ENCODE results near the gene CCR8. TPM values are rescaled to one million over a fixed set of nuclear protein-coding genes. Genes with fewer than 3 reads are reported as not detected.

Gene CCR8
- total RNA-seq, 2 experiments from 2014 or later: 1.3 to 2.1 TPM

DNA sequence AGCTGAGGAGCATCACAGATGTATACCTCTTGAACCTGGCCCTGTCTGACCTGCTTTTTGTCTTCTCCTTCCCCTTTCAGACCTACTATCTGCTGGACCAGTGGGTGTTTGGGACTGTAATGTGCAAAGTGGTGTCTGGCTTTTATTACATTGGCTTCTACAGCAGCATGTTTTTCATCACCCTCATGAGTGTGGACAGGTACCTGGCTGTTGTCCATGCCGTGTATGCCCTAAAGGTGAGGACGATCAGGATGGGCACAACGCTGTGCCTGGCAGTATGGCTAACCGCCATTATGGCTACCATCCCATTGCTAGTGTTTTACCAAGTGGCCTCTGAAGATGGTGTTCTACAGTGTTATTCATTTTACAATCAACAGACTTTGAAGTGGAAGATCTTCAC lies 3.0 kb downstream of the CCR8 start:
- Histone ChIP-seq H3K9me3 (ENCODE audit: control insufficient read depth in 1 of 2, insufficient read depth in 1 of 2, low read length in 2 of 2) (no peaks in the 10 kb centered on the region), H3K36me3 (ENCODE audit: insufficient read depth, low read length) (no peaks in the 10 kb centered on the region), H3K27me3 (ENCODE audit: control insufficient read depth in 1 of 2, insufficient read depth in 2 of 2, low read length in 2 of 2) (no peaks in the 10 kb centered on the region), H3K4me1 (ENCODE audit: insufficient read depth, low read length) (peaks cover 17% of the 10 kb centered on the region), H3K27ac (ENCODE audit: low read depth in 1 of 2, low read length in 2 of 2) (no peak overlapping the region), H3K4me3 (ENCODE audit: low read length) (no peak overlapping the region)
- peaks cover 11% of the 10 kb centered on the region for H3K4me1 Mint-ChIP-seq (ENCODE audit: low read depth)
- H3K27ac Mint-ChIP-seq: no peak overlapping the region
- ChIA-PET CTCF (no interaction called here), POLR2A (no interaction called here)
- TF ChIP-seq, protein P1, sequence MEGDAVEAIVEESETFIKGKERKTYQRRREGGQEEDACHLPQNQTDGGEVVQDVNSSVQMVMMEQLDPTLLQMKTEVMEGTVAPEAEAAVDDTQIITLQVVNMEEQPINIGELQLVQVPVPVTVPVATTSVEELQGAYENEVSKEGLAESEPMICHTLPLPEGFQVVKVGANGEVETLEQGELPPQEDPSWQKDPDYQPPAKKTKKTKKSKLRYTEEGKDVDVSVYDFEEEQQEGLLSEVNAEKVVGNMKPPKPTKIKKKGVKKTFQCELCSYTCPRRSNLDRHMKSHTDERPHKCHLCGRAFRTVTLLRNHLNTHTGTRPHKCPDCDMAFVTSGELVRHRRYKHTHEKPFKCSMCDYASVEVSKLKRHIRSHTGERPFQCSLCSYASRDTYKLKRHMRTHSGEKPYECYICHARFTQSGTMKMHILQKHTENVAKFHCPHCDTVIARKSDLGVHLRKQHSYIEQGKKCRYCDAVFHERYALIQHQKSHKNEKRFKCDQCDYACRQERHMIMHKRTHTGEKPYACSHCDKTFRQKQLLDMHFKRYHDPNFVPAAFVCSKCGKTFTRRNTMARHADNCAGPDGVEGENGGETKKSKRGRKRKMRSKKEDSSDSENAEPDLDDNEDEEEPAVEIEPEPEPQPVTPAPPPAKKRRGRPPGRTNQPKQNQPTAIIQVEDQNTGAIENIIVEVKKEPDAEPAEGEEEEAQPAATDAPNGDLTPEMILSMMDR (IDR thresholded peaks at IDR 0.05): no peak
- H3K36me3 Mint-ChIP-seq (ENCODE audit: low read depth): no peaks in the 10 kb centered on the region
- H3K9me3 Mint-ChIP-seq: no peaks in the 10 kb centered on the region
- intact Hi-C loops (cut with DNase I, micrococcal nuclease): no loop called here
- DNase-seq (no peak), ATAC-seq (ENCODE audit: poor library complexity) (no peak)
- H3K27me3 Mint-ChIP-seq: no peaks in the 10 kb centered on the region
- no peak overlapping the region for H3K4me3 Mint-ChIP-seq

GRCh38 chr3:39333607-39334006 lies 4.1 kb downstream of the CCR8 start:
- ChIA-PET CTCF (no interaction called here), POLR2A (no interaction called here)
- no peaks in the 10 kb centered on the region for H3K27me3 Mint-ChIP-seq
- TF ChIP-seq, protein P1 (IDR thresholded peaks at IDR 0.05): no peak
- H3K4me3 Mint-ChIP-seq: no peak overlapping the region
- H3K9me3 Mint-ChIP-seq: no peaks in the 10 kb centered on the region
- Histone ChIP-seq H3K27ac (ENCODE audit: low read depth in 1 of 2, low read length in 2 of 2) (no peak overlapping the region), H3K27me3 (ENCODE audit: control insufficient read depth in 1 of 2, insufficient read depth in 2 of 2, low read length in 2 of 2) (no peaks in the 10 kb centered on the region), H3K4me3 (ENCODE audit: low read length) (no peak overlapping the region), H3K4me1 (ENCODE audit: insufficient read depth, low read length) (peaks cover 8% of the 10 kb centered on the region), H3K36me3 (ENCODE audit: insufficient read depth, low read length) (no peaks in the 10 kb centered on the region), H3K9me3 (ENCODE audit: control insufficient read depth in 1 of 2, insufficient read depth in 1 of 2, low read length in 2 of 2) (no peaks in the 10 kb centered on the region)
- H3K27ac Mint-ChIP-seq: no peak overlapping the region
- H3K4me1 Mint-ChIP-seq (ENCODE audit: low read depth): peaks cover 5% of the 10 kb centered on the region
- H3K36me3 Mint-ChIP-seq (ENCODE audit: low read depth): no peaks in the 10 kb centered on the region
- ATAC-seq (ENCODE audit: poor library complexity): no peak
- no peak for DNase-seq
- intact Hi-C loops (cut with DNase I, micrococcal nuclease): no loop called here

DNA sequence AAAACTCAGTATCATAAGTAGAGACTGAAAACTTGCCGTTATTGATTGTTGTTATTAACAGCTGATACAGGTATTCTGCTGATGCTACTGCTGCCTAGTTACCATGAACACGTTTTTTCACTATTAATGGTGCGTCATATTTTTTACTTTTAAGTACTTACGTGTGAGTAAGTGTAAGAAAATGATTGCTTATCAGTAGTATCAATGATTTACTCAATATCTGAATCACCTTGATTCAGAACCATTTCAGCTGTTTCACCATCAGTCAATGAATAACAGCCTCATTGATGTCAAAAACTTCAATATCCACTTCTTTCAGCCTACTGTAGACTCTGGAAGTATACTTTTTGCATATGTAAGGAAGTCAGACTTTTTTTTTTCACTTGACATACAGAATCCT lies 4.7 kb downstream of the CCR8 start:
- Histone ChIP-seq H3K36me3 (ENCODE audit: insufficient read depth, low read length) (no peaks in the 10 kb centered on the region), H3K4me1 (ENCODE audit: insufficient read depth, low read length) (peaks cover 4% of the 10 kb centered on the region), H3K4me3 (ENCODE audit: low read length) (no peak overlapping the region), H3K27ac (ENCODE audit: low read depth in 1 of 2, low read length in 2 of 2) (no peak overlapping the region), H3K27me3 (ENCODE audit: control insufficient read depth in 1 of 2, insufficient read depth in 2 of 2, low read length in 2 of 2) (no peaks in the 10 kb centered on the region), H3K9me3 (ENCODE audit: control insufficient read depth in 1 of 2, insufficient read depth in 1 of 2, low read length in 2 of 2) (no peaks in the 10 kb centered on the region)
- intact Hi-C loops (cut with DNase I, micrococcal nuclease): no loop called here
- Mint-ChIP-seq H3K4me3 (no peak overlapping the region), H3K36me3 (ENCODE audit: low read depth) (no peaks in the 10 kb centered on the region), H3K27ac (no peak overlapping the region), H3K4me1 (ENCODE audit: low read depth) (peaks cover 5% of the 10 kb centered on the region), H3K9me3 (no peaks in the 10 kb centered on the region), H3K27me3 (no peaks in the 10 kb centered on the region)
- CTCF ChIA-PET: no interaction called here
- DNase-seq (no peak), ATAC-seq (ENCODE audit: poor library complexity) (no peak)
- TF ChIP-seq, protein P1 (IDR thresholded peaks at IDR 0.05): no peak
- POLR2A ChIA-PET: no interaction called here

Measured in CD4-positive, alpha-beta T cell (primary cell).